ENCODE data around the gene C19orf12.
A peak's percentile ranks its signal among the peaks of the same experiment; 100 is the strongest.
"Not testable (repeated sequence)": the region's sequence is repeated elsewhere in the genome, so short reads cannot be mapped to it uniquely, and the experiment has no call there.

Gene C19orf12

DNA sequence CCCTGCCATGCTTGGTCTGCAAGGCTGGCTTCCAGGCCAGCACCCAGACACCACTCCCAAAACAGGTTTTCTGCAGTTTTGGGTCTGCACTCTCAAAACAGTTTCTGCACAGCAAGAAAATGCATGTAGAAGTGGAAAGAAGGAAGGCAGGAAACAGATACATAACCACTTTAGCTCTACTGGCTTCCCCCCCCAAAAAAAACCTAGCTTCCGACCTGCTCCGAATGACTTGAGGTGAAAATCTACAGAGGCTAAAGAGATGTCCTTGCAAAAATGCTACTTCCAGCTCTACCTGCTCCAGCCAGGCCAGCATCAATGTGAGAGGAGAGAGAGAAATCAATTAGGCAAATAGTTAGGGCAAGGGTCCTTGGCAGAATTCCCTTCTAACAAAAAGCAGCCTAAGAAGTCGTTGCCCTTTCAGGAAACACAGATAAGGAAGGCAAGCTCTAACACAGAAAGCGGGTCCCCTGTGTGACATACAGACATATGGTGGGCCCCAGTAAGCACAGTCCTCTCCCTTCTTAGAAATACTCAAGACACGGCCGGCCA lies 3.4 kb downstream of the C19orf12 start:
- peaks cover 16% of the 10 kb centered on the region for H3K36me3 Mint-ChIP-seq
- H3K27me3 Mint-ChIP-seq, result no peaks in the 10 kb centered on the region
- H3K4me1 Mint-ChIP-seq, result peaks cover 75% of the 10 kb centered on the region
- no peak overlapping the region for H3K4me3 Mint-ChIP-seq
- no peak for ATAC-seq
- no peaks in the 10 kb centered on the region for H3K9me3 Mint-ChIP-seq
- peak overlapping the region; percentile 58 for H3K27ac Mint-ChIP-seq

DNA sequence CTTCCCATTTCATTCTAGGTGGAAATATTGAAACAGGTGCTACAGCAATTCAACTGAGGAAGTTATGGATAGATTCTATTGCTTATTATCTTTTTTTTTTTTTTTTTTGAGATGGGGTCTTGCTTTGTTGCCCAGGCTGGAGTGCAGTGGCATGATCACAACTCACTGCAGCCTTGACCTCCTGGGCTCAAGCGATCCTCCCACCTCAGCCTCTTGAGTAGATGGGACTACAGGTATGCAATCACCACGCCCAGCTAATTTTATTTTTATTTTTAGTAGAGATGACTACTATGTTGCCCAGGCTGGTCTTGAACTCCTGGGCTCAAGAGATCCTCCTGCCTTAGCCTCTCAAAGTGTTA lies 5.6 kb downstream of the C19orf12 start:
- peak overlapping the region; percentile 62 for H3K27ac Mint-ChIP-seq
- peaks cover 28% of the 10 kb centered on the region for H3K36me3 Mint-ChIP-seq
- not testable (repeated sequence) for H3K27me3 Mint-ChIP-seq, H3K9me3 Mint-ChIP-seq, ATAC-seq, H3K4me3 Mint-ChIP-seq
- H3K4me1 Mint-ChIP-seq, result peaks cover 69% of the 10 kb centered on the region

DNA sequence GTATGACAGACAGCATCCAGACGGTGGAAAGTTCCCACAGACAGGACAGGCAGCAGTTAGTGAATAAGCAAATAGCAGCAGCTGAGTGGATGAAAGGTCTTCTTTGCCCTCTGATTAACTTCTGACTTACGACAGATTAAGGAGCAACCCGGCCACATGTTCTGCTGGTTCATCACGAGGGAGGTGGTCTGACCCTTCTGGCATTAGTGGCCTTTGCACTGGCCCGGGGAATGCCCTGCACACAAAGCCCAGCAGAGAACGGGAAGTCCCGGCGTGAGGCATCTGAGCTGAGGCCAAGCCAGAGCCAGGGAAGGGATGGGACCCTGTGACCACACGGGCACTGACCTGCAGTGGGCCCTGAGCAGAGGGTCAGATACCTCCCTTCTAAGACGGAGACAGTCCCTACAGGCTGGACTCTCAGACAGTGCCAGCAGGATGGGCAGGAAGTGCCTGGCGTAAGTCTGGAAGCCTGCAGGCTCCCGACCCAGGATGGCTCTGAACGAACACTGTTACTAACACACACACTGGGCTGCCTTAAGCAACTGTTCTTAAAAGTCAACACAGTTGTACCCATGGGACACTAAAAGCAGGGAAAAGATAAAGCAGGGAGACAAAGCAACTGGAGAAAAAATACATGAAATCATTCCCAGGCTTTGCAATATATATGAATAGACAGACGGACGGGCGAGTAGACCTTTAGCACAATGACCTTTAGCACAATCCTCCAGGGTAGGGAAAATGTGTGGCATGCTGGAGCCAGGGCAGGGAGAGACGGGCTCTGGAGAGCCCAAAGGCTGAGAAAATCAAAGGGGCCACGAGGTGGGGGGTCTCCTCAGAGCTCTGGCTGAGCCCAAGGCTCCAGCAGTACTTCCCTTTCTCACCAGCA lies 6.3 kb downstream of the C19orf12 start:
- H3K27me3 Mint-ChIP-seq, result no peaks in the 10 kb centered on the region
- H3K4me3 Mint-ChIP-seq, result no peak overlapping the region
- peak overlapping the region; percentile 83 for H3K27ac Mint-ChIP-seq
- no peak for ATAC-seq
- peaks cover 65% of the 10 kb centered on the region for H3K4me1 Mint-ChIP-seq
- no peaks in the 10 kb centered on the region for H3K9me3 Mint-ChIP-seq
- H3K36me3 Mint-ChIP-seq, result peaks cover 31% of the 10 kb centered on the region

DNA sequence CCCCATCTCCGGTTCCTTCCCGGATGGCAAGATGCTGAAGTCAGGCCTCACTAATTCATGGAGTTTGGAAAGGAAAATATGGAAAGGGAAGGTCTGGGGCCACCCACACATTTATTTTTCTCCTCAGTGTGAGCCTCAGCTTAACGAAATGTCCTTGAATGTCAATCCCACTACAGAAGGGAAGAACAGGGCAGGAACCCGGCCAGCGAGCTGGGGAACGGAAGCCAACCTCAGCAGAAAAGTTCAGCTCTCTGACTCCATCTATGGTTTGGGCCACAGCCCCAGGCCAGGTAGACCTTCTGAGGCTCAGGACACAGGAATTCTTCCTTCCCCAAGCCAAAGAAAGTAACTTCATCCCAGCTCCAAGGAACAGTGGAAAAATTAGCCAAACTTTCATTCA lies 8.4 kb downstream of the C19orf12 start:
- no peak for ATAC-seq
- Mint-ChIP-seq H3K27me3 (no peaks in the 10 kb centered on the region), H3K27ac (peak overlapping the region; percentile 83), H3K36me3 (peaks cover 28% of the 10 kb centered on the region), H3K9me3 (no peaks in the 10 kb centered on the region), H3K4me3 (no peak overlapping the region), H3K4me1 (peaks cover 43% of the 10 kb centered on the region)

DNA sequence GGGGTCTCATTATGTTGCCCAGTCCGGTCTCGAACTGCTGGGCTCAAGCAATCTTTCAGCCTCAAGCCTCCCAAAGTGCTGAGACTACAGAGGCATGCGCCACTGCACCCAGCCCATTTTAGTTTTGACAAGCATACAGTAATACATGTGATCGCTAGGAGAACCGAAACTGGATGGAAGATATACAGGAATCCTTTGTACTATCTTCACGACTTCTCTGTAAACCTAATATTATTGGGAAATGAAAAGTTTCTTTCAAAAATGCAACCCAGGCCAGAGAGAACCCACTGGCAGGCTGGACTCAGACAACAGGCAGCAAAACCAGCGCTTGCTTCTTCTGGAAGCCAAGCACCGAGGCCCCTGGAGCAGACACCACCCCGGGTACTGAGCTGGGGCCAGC lies 9.4 kb downstream of the C19orf12 start:
- peaks cover 36% of the 10 kb centered on the region for H3K4me1 Mint-ChIP-seq
- no peak overlapping the region for H3K4me3 Mint-ChIP-seq
- peak overlapping the region; percentile 83 for H3K27ac Mint-ChIP-seq
- no peaks in the 10 kb centered on the region for H3K27me3 Mint-ChIP-seq
- H3K9me3 Mint-ChIP-seq, result no peaks in the 10 kb centered on the region
- no peak for ATAC-seq
- peaks cover 26% of the 10 kb centered on the region for H3K36me3 Mint-ChIP-seq

DNA sequence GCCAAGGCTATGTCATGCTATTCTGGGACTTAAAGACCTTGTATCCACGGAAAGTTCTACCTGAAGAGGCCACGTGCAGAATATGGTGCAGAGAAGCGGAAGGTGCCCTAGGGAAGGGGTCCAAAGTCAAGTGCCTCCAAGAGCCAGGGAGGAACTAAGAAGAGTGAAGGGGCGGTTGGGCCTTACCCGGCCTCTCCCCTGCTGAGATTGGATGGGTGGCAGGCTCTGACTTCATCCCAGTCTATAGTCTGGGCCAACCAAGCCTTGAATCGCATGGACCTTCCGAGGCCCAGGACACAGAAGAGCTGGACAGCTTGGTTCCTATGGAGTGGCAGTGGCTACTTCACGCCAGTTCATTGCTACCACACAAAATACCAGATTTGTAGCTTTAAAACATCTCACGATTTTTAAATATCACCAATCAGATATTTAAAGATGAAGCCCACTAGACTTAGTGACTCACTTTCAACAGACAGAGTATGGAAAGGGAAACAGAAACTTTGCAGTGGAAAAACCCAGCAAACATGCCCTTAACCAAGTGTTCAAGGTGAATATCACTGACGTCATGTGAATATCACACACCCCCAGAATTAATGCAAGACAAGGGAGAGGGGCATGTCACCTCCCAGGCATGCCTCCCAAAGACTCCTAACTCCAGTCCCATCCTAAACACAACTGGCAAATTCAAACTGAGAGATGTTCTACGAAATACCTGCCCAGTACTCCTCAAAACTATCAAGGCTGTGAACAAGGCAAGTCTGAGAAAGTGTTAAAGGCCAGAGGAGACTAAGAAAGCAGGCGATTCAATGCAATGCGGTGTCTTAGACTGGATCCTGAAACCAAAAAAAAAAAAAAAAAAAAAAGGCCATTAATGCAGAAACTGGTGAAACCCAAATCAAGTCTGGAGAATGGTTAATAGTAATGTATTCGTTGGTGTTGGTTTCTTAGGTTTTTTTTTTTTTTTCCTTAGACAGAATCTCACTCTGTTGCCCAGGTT lies 10.2 kb downstream of the C19orf12 start:
- Mint-ChIP-seq H3K36me3 (peaks cover 26% of the 10 kb centered on the region), H3K27me3 (no peaks in the 10 kb centered on the region), H3K27ac (peak overlapping the region; percentile 83), H3K4me3 (peak overlapping the region; percentile 40), H3K4me1 (peaks cover 28% of the 10 kb centered on the region), H3K9me3 (no peaks in the 10 kb centered on the region)
- peak; percentile 88 for ATAC-seq

DNA sequence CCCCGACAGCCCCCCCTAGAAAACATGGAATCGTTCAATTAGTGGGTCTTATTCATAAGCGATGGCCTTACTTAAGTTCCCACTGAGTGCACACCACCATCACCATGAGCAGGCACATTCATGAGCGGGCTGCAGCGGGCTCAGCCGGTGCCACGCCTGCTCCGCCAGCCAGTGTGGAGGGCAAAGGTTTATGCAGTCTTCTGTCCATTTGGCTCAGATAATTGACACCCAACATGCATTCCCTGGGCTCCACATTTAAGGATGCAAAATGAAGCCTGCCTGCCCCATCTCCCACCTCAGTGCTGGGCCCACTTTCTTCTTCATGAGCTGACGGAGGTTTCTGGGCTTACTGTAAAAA lies 12.1 kb downstream of the C19orf12 start:
- Mint-ChIP-seq H3K4me3 (no peak overlapping the region), H3K9me3 (no peaks in the 10 kb centered on the region), H3K27ac (no peak overlapping the region), H3K36me3 (peaks cover 25% of the 10 kb centered on the region), H3K27me3 (no peaks in the 10 kb centered on the region), H3K4me1 (peaks cover 14% of the 10 kb centered on the region)
- ATAC-seq, result no peak

DNA sequence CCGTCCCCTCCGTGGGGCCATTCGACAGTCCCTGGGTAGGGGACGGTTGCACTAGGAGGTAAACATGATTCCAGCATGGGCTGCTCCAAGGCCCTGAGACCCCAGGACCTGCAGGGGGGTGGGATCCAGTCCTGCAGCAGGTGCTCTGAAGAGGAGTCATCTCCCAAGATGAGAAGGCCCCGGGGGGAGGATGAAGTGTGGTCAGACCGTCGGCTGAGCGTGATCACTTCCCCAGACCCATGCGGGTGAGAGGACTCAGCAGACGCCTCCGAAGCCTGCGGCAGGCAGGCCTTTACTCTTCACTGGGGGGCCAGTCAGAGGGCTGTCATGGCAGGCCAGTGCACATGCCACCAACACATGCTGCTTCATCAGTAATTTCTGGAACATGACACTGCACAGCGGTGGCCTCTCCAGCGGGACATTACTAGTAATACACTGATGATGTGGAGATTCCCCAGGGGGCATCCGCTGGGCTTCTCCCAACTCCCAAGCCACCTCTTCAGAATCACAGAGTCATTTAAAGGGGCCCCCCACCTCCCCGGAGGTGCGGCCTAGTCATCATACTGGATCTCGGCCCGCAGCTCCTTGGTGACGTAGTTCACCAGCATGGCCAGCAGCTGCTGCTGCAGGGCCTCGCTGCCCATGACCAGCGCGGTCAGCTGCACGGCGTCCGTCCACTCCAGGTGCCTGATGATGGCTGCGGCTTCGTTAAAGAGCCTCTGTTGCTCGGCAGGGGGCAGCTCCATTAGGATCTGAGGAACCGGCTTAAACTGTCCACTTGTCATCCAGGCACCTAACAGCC lies 12.7 kb downstream of the C19orf12 start:
- H3K36me3 Mint-ChIP-seq, result peaks cover 20% of the 10 kb centered on the region
- no peak for ATAC-seq

DNA sequence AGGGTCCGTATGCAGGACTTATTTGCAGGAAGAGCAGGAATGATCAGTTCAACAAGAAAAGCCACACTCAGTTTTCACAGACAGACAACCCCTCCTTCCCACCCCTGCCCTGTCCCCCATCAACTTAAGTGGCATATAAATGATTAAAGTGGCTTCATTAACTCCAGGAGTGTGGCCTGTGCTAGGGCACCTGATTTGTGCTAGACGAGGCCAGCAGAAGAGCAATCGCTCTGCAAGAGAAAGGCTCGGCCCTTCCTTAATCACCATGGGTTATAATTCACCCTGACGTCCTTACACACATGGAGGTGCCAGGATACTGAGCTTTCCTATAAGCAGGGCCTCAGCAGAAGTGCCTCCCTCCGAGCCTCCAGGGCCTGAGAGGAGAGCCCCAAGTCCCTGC lies 14.6 kb downstream of the C19orf12 start:
- Mint-ChIP-seq H3K4me3 (no peak overlapping the region), H3K27me3 (no peaks in the 10 kb centered on the region), H3K9me3 (no peaks in the 10 kb centered on the region), H3K27ac (no peak overlapping the region), H3K4me1 (peaks cover 22% of the 10 kb centered on the region), H3K36me3 (peaks cover 11% of the 10 kb centered on the region)
- ATAC-seq, result no peak

More for the DNA sequence above, 12.7 kb downstream of the C19orf12 start:
- Mint-ChIP-seq H3K9me3 (no peaks in the 10 kb centered on the region), H3K27me3 (no peaks in the 10 kb centered on the region), H3K4me3 (no peak overlapping the region), H3K27ac (no peak overlapping the region), H3K4me1 (peaks cover 14% of the 10 kb centered on the region)

DNA sequence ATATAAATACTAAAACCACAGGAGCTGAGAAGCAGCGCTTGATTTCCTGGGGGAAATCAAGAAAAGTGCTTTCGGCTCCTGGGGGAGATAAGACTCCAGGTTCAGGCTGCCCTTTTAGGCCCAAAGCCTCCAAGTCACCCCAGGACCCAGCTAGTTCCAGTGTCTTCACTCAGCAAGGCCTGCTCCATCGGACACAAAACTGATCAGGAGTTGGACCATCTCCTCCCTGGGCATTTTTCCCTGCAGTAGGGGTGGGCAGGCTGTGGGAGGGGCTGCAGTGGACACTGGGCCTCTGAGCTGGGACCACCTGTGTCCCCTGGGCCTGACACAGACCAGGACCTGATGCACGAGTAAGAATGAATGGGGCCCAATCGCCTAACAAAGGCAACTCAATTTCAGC lies 15.2 kb downstream of the C19orf12 start:
- Mint-ChIP-seq H3K4me3 (no peak overlapping the region), H3K4me1 (peaks cover 22% of the 10 kb centered on the region), H3K36me3 (peaks cover 7% of the 10 kb centered on the region), H3K27ac (no peak overlapping the region), H3K27me3 (no peaks in the 10 kb centered on the region), H3K9me3 (no peaks in the 10 kb centered on the region)
- no peak for ATAC-seq

DNA sequence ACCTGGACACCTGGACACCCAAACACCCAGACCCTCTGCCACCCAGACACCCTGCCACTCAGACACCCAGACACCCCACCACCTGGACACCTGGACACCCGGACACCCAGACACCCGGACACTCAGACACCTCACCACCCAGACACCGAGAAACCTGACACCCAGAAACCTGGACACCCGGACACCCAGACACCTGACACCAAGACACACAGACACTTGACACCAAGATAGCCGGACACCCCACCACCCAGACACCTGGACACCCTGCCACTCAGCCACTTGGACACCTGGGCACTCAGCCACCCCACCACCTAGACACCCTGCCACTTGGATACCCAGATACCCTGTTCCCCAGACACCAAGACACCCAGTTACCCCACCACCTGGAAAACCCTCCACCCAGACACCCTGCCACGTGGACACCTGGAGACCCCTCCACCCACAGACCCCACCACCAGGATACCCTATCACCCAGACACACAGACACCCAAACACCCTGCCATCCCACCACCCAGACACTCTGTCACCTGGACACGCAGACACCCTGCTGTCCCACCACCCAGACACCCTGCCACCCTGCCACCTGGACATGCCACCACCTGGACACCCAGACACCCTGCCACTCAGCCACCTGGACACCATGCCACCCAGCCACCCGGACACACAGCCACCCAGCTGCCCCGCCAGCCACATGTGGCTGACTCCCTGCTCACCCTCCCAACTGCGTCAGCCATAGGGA lies 17.4 kb downstream of the C19orf12 start:
- Mint-ChIP-seq H3K4me1 (peaks cover 32% of the 10 kb centered on the region), H3K4me3 (no peak overlapping the region), H3K36me3 (no peaks in the 10 kb centered on the region), H3K27me3 (no peaks in the 10 kb centered on the region), H3K27ac (peak overlapping the region; percentile 81), H3K9me3 (no peaks in the 10 kb centered on the region)
- peak; percentile 5 for ATAC-seq

DNA sequence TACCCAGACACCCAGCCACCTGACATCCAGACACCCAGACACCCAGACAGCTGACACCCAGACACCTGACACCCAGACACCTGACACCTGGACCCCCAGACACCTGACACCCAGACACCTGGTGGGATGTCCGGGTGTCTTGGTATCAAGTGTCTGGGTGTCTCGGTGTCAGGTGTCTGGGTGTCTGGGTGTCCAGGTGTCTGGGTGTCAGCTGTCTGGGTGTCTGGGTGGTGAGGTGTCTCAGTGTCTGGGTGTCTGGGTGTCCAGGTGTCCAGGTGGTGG lies 18.6 kb downstream of the C19orf12 start:
- Mint-ChIP-seq H3K27me3 (no peaks in the 10 kb centered on the region), H3K9me3 (no peaks in the 10 kb centered on the region), H3K27ac (peak overlapping the region; percentile 81), H3K4me1 (peaks cover 32% of the 10 kb centered on the region), H3K36me3 (no peaks in the 10 kb centered on the region), H3K4me3 (no peak overlapping the region)
- ATAC-seq, result no peak

DNA sequence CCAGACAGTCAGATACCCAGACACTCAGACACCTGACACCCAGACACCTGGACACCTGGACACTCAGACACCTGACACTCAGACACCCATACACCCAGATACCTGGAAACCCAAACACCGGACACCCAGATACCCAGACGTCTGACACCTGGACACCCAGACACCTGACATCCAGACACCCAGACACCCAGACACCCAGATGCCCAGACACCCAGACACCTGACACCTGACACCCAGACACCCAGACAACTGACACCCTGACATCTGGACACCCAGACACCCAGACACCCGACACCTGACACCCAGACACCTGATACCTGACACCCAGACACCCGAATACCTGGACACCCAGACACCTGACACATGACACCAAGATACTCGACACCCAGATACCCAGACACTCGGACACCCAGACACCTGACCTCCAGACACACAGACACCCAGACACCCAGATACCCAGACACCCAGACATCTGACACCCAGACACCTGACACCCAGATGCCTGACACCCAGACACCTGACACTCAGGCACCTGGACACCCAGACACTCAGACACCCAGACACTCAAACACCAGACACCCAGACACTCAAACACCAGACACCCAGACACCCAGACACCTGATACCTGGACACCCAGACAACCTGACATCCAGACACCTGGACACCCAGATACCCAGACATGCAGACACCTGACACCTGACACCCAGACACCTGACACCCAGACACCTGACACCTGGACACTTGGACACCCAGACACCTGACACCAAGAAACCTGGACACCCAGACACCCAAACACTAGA lies 19.1 kb downstream of the C19orf12 start:
- Mint-ChIP-seq H3K27ac (peak overlapping the region; percentile 81), H3K27me3 (no peaks in the 10 kb centered on the region), H3K4me1 (peaks cover 32% of the 10 kb centered on the region), H3K9me3 (no peaks in the 10 kb centered on the region), H3K4me3 (no peak overlapping the region), H3K36me3 (no peaks in the 10 kb centered on the region)
- ATAC-seq, result no peak
